HEK293 (cell line): ENCODE results near the gene KRABD2.

Experiments
- CTCF ChIA-PET: fragments of 350-600 bp; formaldehyde crosslinking; extraction: SDS; loops from one replicate; lab custom pipeline; 2021; ENCODE audit warnings: antibody characterized with exemption; lab: Yijun Ruan, JAX
- POLR2A ChIA-PET: fragments of 300-600 bp; formaldehyde crosslinking; extraction: SDS; loops from one replicate; lab custom pipeline; 2020; ENCODE audit warnings: antibody characterized with exemption, inconsistent platforms; lab: Yijun Ruan, JAX
- H3K27ac ChIP-seq: fragments of 200-500 bp; sonication (Bioruptor generic); 2 replicates; pipeline ENCODE4 v1.5.1; 2014; ENCODE audit warnings: low read depth, low read length, control low read depth, inconsistent platforms; ENCODE audit errors: extremely low read depth
- H3K36me3 ChIP-seq, 2 experiments: fragments of 200-500 bp in 1 of 2; sonication (Bioruptor generic) in 1 of 2; 1 replicate in 1 of 2; 2 replicates in 1 of 2; pipeline ENCODE4 v1.5.1; 2014 to 2017; ENCODE audit warnings: inconsistent platforms in 2 of 2, low read length in 2 of 2; ENCODE audit not compliant: control insufficient read depth in 2 of 2, insufficient read depth in 1 of 2
- H3K4me1 ChIP-seq: fragments of 200-500 bp; sonication (Bioruptor generic); 2 replicates; pipeline ENCODE4 v1.5.1; 2014; ENCODE audit warnings: mild to moderate bottlenecking, low read length, inconsistent platforms; ENCODE audit not compliant: control insufficient read depth, insufficient read depth
- H3K4me3 ChIP-seq: 2 replicates; pipeline ENCODE4 v1.5.1; 2011; ENCODE audit warnings: low read depth, mild to moderate bottlenecking, control low read depth, low read length, moderate library complexity
- H3K9me3 ChIP-seq: fragments of 200-500 bp; sonication (Bioruptor generic); 2 replicates; pipeline ENCODE4 v1.5.1; 2014; ENCODE audit warnings: low read depth, low read length, inconsistent platforms; ENCODE audit not compliant: control insufficient read depth, insufficient read depth
- HIC1 ChIP-seq: fragments of 450-650 bp; formaldehyde crosslinking; IDR thresholded peaks from 2 replicates; pipeline ENCODE4 v1.5.1; 2016; ENCODE audit warnings: missing biosample characterization, missing genetic modification characterization
- KLF1 ChIP-seq: fragments of 450-650 bp; formaldehyde crosslinking; IDR thresholded peaks from 2 replicates; pipeline ENCODE4 v1.5.1; 2016; ENCODE audit warnings: missing biosample characterization, missing genetic modification characterization
- KLF9 ChIP-seq: fragments of 450-650 bp; formaldehyde crosslinking; IDR thresholded peaks from 2 replicates; pipeline ENCODE4 v1.5.1; 2016; ENCODE audit warnings: missing biosample characterization, missing genetic modification characterization, low read depth
- OSR2 ChIP-seq: fragments of 450-650 bp; formaldehyde crosslinking; IDR thresholded peaks from 2 replicates; pipeline ENCODE4 v1.5.1; 2016; ENCODE audit warnings: missing biosample characterization, missing genetic modification characterization
- PBX3 ChIP-seq: sonication (generic); formaldehyde crosslinking; IDR thresholded peaks from 2 replicates; pipeline ENCODE4 v1.8.1; 2022; ENCODE audit warnings: mild to moderate bottlenecking, moderate library complexity, missing genetic modification reagents
- ZBTB17 ChIP-seq: fragments of 450-650 bp; formaldehyde crosslinking; IDR thresholded peaks from 2 replicates; pipeline ENCODE4 v1.5.1; 2016; ENCODE audit warnings: missing biosample characterization, missing genetic modification characterization
- ZBTB21 ChIP-seq: fragments of 450-650 bp; formaldehyde crosslinking; IDR thresholded peaks from 2 replicates; pipeline ENCODE4 v1.5.1; 2017; ENCODE audit warnings: missing biosample characterization, missing genetic modification characterization
- ZBTB26 ChIP-seq: fragments of 450-650 bp; formaldehyde crosslinking; optimal IDR thresholded peaks from 2 replicates; pipeline ENCODE3; 2016; ENCODE audit warnings: missing biosample characterization, mild to moderate bottlenecking, missing genetic modification characterization
- ZEB2 ChIP-seq: fragments of 450-650 bp; formaldehyde crosslinking; IDR thresholded peaks from 2 replicates; pipeline ENCODE4 v1.5.1; 2016; ENCODE audit warnings: missing biosample characterization, missing genetic modification characterization
- ZFHX2 ChIP-seq: fragments of 450-650 bp; formaldehyde crosslinking; conservative IDR thresholded peaks from 2 replicates; pipeline ENCODE4 v1.5.1; 2016; ENCODE audit warnings: missing biosample characterization, missing genetic modification characterization
- ZFP41 ChIP-seq: fragments of 450-650 bp; formaldehyde crosslinking; IDR thresholded peaks from 2 replicates; pipeline ENCODE4 v1.5.1; 2016; ENCODE audit warnings: missing biosample characterization, missing genetic modification characterization, borderline replicate concordance
- ZNF140 ChIP-seq: fragments of 450-650 bp; formaldehyde crosslinking; IDR thresholded peaks from 2 replicates; pipeline ENCODE4 v1.5.1; 2016; ENCODE audit warnings: missing biosample characterization, missing genetic modification characterization
- ZNF184 ChIP-seq: fragments of 450-650 bp; IDR thresholded peaks from 2 replicates; pipeline ENCODE4 v1.5.1; 2018; ENCODE audit warnings: missing biosample characterization, mild to moderate bottlenecking, missing genetic modification characterization
- ZNF391 ChIP-seq: fragments of 450-650 bp; formaldehyde crosslinking; IDR thresholded peaks from 2 replicates; pipeline ENCODE4 v1.5.1; 2016; ENCODE audit warnings: low read depth, missing biosample characterization, missing genetic modification characterization, borderline replicate concordance
- ZNF426 ChIP-seq: fragments of 450-650 bp; formaldehyde crosslinking; IDR thresholded peaks from 2 replicates; pipeline ENCODE4 v1.5.1; 2017; ENCODE audit warnings: missing biosample characterization, missing genetic modification characterization, mild to moderate bottlenecking, inconsistent platforms, moderate library complexity
- ZNF449 ChIP-seq: fragments of 450-650 bp; formaldehyde crosslinking; IDR thresholded peaks from 2 replicates; pipeline ENCODE4 v1.5.1; 2017; ENCODE audit warnings: missing biosample characterization, mild to moderate bottlenecking, missing genetic modification characterization, moderate library complexity
- ZNF518A ChIP-seq: fragments of 450-650 bp; formaldehyde crosslinking; conservative IDR thresholded peaks from 2 replicates; pipeline ENCODE4 v1.5.1; 2016; ENCODE audit warnings: low read depth, missing biosample characterization, missing genetic modification characterization
- ZNF660 ChIP-seq: fragments of 450-650 bp; IDR thresholded peaks from 2 replicates; pipeline ENCODE4 v1.5.1; 2018; ENCODE audit warnings: missing biosample characterization, mild to moderate bottlenecking, missing genetic modification characterization
- ZNF791 ChIP-seq: fragments of 450-650 bp; formaldehyde crosslinking; IDR thresholded peaks from 2 replicates; pipeline ENCODE4 v1.5.1; 2016; ENCODE audit warnings: missing biosample characterization, missing genetic modification characterization
- ZSCAN30 ChIP-seq: fragments of 450-650 bp; IDR thresholded peaks from 2 replicates; pipeline ENCODE4 v1.5.1; 2018; ENCODE audit warnings: missing biosample characterization, mild to moderate bottlenecking, missing genetic modification characterization, moderate library complexity

KRABD2 gene

GRCh38 chr17:8412089-8412488 lies 35.6 kb upstream of the KRABD2 start (continued):
- TF ChIP-seq ZNF791 (tag by site-specific recombination) (no peak), KLF9 (tag by site-specific recombination) (no peak), ZNF449 (tag by site-specific recombination) (no peak), ZFP41 (no peak), ZEB2 (peak; percentile 52; the same call in 1 of the 2 replicates), ZBTB21 (peak; percentile 69), ZFHX2 (tag by site-specific recombination) (no peak), HIC1 (tag by site-specific recombination) (peak; percentile 61; the same call in 1 of the 2 replicates), PBX3 (CRISPR knock-in tag) (no peak), KLF1 (peak; percentile 38; the same call in 1 of the 2 replicates)

GRCh38 chr17:8410883-8411238 lies 34.4 kb upstream of the KRABD2 start:
- ChIA-PET POLR2A (interaction anchor here (2.6 kb wide), 1 partner anchor 25 kb away, joined by 20 read pairs; the partner anchor contains the start of gene NDEL1), CTCF (interaction anchor here (0.6 to 2.6 kb wide), 30 partner anchors 9 to 1833 kb away, joined by 3 to 28 read pairs (median 5); partner anchors contain the start of genes KRABD2 and RPL26)
- no peak for TF ChIP-seq ZNF391 (tag by site-specific recombination)
- no peak for TF ChIP-seq ZNF140 (tag by site-specific recombination)
- peak; percentile 4 for TF ChIP-seq ZBTB26 (tag by site-specific recombination)

GRCh38 chr17:8409966-8410882 lies 33.7 kb upstream of the KRABD2 start:
- Histone ChIP-seq H3K27ac (no peak overlapping the region), H3K9me3 (no peaks in the 10 kb centered on the region), H3K4me3 (no peak overlapping the region), H3K36me3 (no peaks in the 10 kb centered on the region), H3K4me1 (no peaks in the 10 kb centered on the region)
- CTCF ChIA-PET, result interaction anchor here (0.6 to 2.6 kb wide), 43 partner anchors 8 to 1833 kb away, joined by 3 to 28 read pairs (median 4); partner anchors contain the start of genes KRABD2, NDEL1 and RPL26
- POLR2A ChIA-PET, result interaction anchor here (1.1 to 2.6 kb wide), 2 partner anchors 26 to 220 kb away, joined by 3 to 20 read pairs; partner anchors contain the start of genes MYH10 and NDEL1
- no peak for TF ChIP-seq OSR2 (tag by site-specific recombination)
- no peak for TF ChIP-seq ZNF426 (tag by site-specific recombination)
- no peak for TF ChIP-seq ZNF184 (tag by site-specific recombination)
- TF ChIP-seq ZBTB17, result peak; percentile 79
- 0 out of 2 replicates have a peak, but pooled peaks have one; percentile 55 for TF ChIP-seq ZSCAN30
- 0 out of 2 replicates have a peak, but pooled peaks have one; percentile 66 for TF ChIP-seq ZNF660 (tag by site-specific recombination)
- TF ChIP-seq ZNF518A, result 0 out of 2 replicates have a peak, but pooled peaks have one; percentile 18

More at GRCh38 chr17:8410883-8411238, 34.4 kb upstream of the KRABD2 start:
- no peak overlapping the region for H3K27ac ChIP-seq
- H3K9me3 ChIP-seq, result no peaks in the 10 kb centered on the region
- H3K36me3 ChIP-seq, result no peaks in the 10 kb centered on the region
- H3K4me1 ChIP-seq, result no peaks in the 10 kb centered on the region
- no peak overlapping the region for H3K4me3 ChIP-seq
